ENCODE results near the gene CADPS2.
A peak's percentile ranks its signal among the peaks of the same experiment; 100 is the strongest.

The CADPS2 gene

GRCh38 chr7:122300211-122300932 is 585.9 kb downstream of the CADPS2 start:
- no peak overlapping the region for H3K4me3 ChIP-seq (replicated peaks in 1 of 2; ENCODE audit: low read depth in 2 of 2, low read length in 2 of 2)
- peak in 1 of 2 donors; percentile 32 for DNase-seq (ENCODE audit: low read depth in 2 of 2)
- no peak for TF ChIP-seq CTCF (IDR thresholded peaks at IDR 0.05; ENCODE audit: low read depth, low read length)

GRCh38 chr7:122299624-122300210 is 586.5 kb downstream of the CADPS2 start:
- no peak overlapping the region for H3K4me3 ChIP-seq (replicated peaks in 1 of 2; ENCODE audit: low read depth in 2 of 2, low read length in 2 of 2)
- DNase-seq (ENCODE audit: low read depth in 2 of 2), result no peak
- no peak for TF ChIP-seq CTCF (IDR thresholded peaks at IDR 0.05; ENCODE audit: low read depth, low read length)

- DNase-seq (ENCODE audit: low read depth in 2 of 2), result no peak
- no peak for TF ChIP-seq CTCF (IDR thresholded peaks at IDR 0.05; ENCODE audit: low read depth, low read length)
- H3K4me3 ChIP-seq (replicated peaks in 1 of 2; ENCODE audit: low read depth in 2 of 2, low read length in 2 of 2), result no peak overlapping the region
Measured at GRCh38 chr7:122298618-122299017, 587.6 kb downstream of the CADPS2 start.

- H3K4me3 ChIP-seq (replicated peaks in 1 of 2; ENCODE audit: low read depth in 2 of 2, low read length in 2 of 2), result no peak overlapping the region
- DNase-seq (ENCODE audit: low read depth in 2 of 2), result no peak
- TF ChIP-seq CTCF (IDR thresholded peaks at IDR 0.05; ENCODE audit: low read depth, low read length), result no peak
Measured at GRCh38 chr7:122298131-122298530, 588.1 kb downstream of the CADPS2 start.

- no peak for DNase-seq (ENCODE audit: low read depth in 2 of 2)
- no peak for TF ChIP-seq CTCF (IDR thresholded peaks at IDR 0.05; ENCODE audit: low read depth, low read length)
- H3K4me3 ChIP-seq (replicated peaks in 1 of 2; ENCODE audit: low read depth in 2 of 2, low read length in 2 of 2), result no peak overlapping the region
Measured at GRCh38 chr7:122291189-122291588, 595.1 kb downstream of the CADPS2 start.

- no peak for DNase-seq (ENCODE audit: low read depth in 2 of 2)
- no peak overlapping the region for H3K4me3 ChIP-seq (replicated peaks in 1 of 2; ENCODE audit: low read depth in 2 of 2, low read length in 2 of 2)
- TF ChIP-seq CTCF (IDR thresholded peaks at IDR 0.05; ENCODE audit: low read depth, low read length), result no peak
Measured at GRCh38 chr7:122290476-122290875, 595.8 kb downstream of the CADPS2 start.
